Urothelium cell line (cell line): ENCODE measurements around the gene PAQR4.
A peak's percentile ranks its signal among the peaks of the same experiment; 100 is the strongest.

ENCODE experiments used
- DNase-seq: peaks from one replicate; pipeline ENCODE4 v3.0.0; 2011; ENCODE audit warnings: low spot score, mixed read lengths
- FAIRE-seq: peaks from 2 replicates; lab custom pipeline; 2011; peaks lifted over from hg19 to GRCh38; lab: Jason Lieb, UNC

Gene PAQR4

DNA sequence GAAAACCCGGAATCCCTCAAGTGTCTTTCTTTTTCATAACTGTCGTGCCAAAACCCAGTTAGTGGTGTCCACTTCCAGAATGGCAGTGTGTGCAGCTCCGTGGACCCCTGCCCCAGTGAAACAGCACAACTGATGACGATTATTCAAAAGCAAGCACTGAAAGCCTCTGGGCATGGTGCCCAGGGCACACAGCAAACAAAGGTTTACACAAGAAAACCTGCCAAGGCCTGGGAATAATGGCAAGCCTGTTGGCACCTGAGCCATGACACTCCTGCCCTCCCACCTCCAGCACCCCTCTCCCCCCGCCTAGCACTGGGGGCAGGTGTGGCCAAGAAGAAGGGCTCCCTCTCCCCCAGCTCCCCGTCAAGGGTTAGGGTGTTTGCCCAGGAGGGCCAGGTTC lies 8.3 kb downstream of the PAQR4 start:
- no peak for DNase-seq
- FAIRE-seq = no peak

DNA sequence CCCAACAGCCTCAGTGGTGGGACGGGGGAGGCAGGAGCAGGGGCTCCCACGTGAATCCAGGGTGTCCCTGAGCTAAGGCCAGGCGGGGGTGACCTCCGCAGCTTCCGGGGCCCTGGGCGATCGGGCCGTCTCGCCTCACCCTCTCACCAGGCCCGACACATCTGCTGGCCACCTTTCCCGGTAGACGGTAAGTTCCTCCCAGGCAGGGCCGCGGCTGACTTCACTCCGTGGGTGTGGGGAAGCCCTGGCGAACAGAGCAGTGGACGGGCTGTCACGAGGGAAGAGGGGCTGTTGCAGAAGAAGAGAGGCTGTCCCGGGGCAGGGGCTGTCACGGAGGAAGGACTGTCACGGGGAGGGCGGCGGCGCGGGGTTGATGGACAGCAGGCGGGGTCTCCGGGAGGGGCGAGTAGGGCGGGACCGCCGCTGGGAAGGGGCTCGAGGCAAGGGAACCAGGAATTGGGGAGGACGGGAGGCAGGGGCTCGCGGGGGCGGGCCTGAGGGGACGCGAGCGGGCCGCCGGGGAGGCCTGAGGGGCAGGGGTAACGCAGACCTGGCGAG lies 10.6 kb downstream of the PAQR4 start:
- FAIRE-seq (no peak), DNase-seq (peak; percentile 49)

DNA sequence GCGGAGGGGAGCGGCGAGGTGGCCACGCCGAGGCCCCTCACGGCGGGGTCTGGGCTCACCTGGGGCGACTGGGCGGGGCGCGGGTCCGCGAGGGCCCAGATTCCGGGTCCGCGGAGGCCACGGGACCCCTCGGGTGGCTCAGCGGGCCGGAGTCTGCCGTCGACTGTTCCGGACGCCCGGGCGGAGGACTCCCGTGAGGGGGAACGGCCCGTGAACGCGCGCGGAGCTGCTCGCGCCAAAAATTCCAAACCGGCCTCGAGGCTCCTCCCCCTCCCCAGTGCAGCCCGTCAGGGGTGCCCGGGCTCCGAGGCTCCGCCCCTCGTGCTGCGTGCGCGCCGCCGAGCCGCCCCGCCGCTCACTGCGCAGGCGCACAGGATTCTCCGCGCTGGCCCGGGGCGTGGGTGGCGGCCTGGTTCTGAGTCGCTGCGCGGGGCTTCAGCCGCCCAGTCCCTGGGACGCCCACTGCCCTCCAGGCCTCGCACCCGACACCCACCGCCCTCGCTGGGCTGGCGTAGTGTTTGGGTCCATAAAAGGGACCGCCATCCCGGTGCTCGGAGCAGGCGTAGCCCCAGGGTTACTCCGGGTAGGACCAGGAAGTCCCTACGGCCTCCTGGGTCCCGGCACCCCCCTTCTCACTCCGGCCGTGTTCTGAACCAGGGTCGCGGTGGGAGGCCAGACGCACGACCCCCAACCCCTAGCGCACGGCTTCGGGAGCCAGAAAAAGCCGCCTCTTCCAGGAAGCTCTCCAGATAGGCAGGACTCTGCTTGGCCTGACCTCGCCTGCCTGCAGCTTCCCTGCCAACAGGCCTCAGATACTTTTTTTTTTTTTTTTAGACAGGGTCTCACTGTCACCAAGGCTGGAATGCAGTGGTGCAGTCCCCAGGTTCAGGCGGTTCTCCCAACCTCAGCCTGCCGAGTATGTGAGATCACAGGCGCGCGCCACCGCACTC lies 11.4 kb downstream of the PAQR4 start, which contains the start of gene PKMYT1:
PKMYT1 (minus strand) TSS at position 220 of the 950 bp plus-strand sequence. CDS start 789 bp downstream, outside the sequence.
- FAIRE-seq (peak; percentile 56), DNase-seq (peak; percentile 100)

DNA sequence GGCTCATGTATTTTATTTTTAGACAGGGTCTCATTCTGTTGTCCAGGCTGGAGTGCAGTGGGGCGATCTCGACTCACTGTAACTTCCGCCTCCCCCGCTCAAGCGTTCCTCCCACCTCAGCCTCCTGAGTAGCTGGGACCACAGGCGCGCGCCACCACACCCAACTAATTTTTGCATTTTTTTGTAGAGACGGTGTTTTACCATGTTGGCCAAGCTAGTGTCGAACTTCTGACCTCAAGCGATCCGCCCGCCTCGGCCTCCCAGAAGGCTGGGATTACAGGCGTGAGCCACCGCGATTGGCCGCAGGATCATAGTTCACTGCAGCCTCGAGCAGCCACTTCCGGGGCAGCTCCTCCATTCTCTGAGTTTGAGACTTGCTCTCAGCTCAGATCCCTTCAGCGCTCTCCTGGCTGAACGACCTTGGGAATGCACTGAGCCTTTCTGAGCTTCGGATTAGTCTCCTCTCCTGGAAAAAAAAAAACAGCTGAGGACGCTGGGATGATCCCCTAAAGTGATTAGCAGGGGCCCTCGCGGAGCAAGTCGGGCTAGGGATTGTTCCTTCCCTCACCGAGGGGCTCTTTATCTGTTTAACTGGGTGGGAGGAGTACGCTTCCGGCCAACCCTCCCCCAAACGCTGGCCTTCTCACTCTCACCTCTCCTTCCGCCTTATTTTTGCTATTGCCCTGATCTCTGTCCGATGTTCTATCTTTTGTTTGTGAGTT lies 12.2 kb downstream of the PAQR4 start:
- no peak for DNase-seq
- FAIRE-seq = no peak

DNA sequence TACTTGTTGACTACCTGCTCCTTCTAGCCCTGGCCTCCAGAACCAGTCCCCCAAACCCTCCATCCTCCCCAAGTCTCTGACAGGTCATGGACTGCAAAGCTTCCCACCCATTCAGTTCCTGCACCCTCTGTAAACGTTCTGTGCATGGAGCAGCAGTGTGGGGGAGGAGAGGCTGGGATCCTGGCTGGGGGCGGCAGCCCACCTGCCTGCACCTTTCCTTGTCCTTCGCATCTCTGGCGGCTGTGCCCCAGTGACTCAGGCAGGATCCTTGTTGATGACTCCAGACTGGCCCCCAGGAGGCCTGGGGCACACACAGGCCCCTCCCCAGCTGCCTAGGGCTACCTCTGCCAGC lies 12.7 kb downstream of the PAQR4 start:
- FAIRE-seq (no peak), DNase-seq (no peak)

DNA sequence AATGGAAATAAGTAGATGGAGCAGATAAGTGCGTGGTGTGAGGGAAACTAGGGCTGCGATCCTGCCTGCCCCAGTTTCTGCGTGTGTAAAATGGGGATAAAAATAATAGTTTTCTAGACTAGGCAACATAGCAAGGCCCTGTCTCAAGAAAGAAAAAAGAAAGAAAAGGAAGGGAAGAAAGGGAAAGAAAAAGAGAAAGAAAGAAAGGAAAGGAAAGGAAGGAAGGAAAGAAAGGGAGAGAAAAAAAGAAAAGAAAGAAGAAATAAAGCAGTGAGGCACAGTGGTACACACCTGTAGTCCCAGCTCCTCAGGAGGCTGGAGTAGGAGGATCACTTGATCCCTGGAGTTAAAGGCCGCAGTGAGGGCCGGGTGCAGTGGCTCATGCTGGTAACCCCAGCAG lies 13.3 kb downstream of the PAQR4 start:
- DNase-seq (no peak), FAIRE-seq (no peak)

DNA sequence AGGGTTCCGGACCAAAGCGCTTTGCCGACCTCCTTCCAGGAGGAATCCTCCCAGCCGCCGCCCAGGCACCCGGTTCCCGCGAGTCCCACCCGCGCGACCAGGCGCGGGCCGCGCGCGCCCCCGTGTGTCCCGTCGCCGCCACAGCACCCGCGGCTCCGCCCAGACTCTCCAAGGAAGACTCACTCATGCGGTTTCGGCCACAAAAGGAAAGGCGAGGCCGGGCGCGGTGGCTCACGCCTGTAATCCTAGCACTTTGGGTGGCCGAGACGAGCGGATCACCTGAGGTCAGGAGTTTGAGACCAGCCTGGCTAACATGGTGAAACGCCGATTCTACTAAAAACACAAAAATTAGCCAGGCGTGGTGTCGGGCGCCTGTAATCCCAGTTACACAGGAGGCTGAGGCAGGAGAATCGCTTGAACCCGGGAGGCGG lies 14.6 kb downstream of the PAQR4 start:
- FAIRE-seq (no peak), DNase-seq (peak; percentile 94)

DNA sequence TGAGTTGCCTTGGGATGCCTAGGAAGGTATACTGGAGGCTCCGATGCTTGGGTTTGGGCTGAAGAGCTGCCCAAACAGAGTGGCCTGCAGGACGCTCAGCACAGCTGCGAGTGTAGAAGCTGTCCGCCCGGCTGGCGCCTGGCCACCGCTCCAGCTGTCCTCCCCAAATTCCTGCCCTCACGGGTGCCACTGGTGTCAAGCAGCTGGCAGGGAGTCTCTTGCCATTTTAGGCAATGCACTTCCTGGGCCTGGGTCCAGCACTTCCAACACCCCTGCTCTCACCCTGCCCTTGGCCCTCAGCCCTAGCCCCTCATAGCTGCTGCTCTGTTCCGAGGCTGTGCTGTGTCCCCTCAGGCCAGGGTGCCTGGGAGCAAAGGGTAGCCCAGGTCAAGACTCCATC lies 16.3 kb downstream of the PAQR4 start:
- no peak for FAIRE-seq
- no peak for DNase-seq

DNA sequence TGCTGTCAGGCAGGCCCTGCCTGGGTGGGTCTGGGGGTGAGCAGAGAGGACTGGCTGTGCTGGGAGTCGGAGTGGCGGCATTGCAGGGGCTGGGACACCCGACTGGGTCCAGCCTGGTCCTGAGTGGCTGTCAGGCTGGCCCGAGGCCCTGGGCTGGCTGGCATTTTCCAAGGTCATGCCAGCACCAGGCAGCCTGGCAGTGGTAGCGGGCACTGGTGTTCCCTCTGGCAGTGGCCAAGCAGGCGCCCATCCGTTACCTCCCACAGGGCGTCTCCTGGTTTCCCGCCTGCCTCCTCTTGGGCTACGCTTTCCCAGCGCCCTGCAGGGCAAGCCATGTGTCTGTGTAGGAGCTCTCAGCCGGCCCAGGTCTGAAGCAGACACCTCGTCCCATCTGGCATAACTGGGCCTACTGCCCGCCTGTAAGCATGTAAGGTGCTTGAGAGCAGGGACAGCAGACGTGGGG lies 16.8 kb downstream of the PAQR4 start:
- FAIRE-seq = no peak
- no peak for DNase-seq

DNA sequence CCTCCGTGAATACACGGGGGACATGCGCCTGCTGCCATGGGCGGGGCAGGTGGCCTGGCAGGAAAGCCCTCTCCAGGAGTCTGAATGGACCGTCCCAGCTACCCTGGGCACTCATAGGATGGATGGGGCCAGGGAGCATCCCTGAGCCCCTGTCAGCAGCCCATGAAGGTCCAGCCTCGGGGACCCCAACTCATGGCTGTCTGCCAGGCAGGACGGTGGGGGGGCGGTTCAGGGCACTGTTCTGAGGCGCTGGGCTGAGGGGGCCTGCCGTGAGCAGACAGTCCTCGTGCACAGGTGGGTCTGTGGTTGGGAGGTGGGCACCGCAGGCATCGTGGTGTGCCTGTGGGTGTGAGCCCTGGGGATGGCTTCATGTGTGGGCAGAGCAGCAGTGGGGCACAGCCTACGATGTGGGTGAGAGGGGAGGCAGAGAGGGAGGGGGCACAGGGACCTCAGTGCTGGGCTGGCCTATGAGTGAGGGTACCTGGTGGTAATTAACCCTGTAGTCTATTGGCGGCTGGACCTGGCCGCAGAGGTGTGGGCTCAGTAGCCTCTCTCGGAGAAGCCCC lies 17.6 kb downstream of the PAQR4 start:
- no peak for DNase-seq
- FAIRE-seq = peak; percentile 5

DNA sequence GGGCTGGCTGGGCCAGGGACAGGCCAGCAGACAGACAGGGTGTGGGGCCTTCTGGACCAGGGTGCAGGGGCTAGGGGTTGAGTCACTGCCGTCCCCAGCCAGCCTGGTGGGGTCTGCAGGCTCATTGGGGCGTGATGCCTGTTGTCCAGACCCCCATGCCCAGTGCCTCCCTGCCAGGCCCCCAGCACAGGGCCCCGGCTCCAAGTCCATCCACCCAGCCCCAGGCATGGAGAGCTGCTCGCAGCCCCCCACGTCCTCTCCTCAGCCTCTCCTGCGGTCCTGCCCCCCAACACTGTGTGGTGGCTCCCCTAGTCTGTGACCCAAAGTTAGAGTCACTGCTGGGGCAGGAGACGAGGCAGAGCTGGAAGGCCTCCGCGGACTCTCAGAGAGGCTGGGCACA lies 18.1 kb downstream of the PAQR4 start:
- FAIRE-seq (no peak), DNase-seq (no peak)

DNA sequence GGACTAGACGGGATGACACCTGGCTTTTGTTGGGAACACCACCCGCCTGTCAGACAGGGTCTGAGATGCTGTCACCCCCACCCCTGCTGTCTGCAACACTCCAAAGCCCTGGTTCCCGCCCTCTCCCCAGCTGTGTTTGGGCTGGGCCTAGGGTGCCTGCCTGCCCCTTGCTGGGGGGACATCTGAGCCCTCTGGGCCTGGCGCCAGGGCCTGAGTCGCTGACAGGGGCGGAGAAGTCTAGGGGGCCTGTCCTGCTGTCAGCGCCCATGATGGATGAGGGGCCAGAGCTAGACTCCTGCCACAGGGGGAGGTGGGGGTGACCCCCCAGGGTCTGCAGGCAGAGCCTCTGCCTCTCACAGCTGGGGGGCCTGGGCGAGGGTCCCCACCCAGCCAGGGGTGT lies 18.7 kb downstream of the PAQR4 start:
- no peak for DNase-seq
- no peak for FAIRE-seq

DNA sequence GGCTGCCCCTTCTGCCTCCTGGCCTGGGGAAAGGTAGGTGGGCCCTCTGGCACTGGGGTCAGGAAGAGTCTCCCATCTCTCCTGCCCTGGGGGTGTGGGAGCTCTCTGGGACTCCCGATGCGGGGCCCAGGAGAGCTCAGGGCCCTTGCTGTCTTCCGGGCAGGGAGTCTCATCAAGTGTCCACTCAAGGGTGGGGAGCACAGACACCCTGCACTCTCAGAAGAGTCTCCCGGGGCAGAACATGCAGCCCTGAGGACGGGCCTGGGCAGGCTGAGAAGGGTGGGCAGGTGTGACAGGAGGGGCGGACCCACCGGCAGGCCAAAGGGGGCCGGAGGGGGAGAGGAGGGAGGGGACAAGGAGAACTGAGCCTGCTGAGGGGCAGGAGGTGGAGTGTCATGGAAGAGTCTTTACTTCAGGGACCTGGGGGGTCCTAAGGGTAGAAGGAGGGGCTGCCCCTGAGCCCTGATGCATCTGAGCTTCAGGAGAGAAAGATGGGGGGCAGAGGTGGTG lies 19.5 kb downstream of the PAQR4 start:
- no peak for DNase-seq
- FAIRE-seq = no peak

DNA sequence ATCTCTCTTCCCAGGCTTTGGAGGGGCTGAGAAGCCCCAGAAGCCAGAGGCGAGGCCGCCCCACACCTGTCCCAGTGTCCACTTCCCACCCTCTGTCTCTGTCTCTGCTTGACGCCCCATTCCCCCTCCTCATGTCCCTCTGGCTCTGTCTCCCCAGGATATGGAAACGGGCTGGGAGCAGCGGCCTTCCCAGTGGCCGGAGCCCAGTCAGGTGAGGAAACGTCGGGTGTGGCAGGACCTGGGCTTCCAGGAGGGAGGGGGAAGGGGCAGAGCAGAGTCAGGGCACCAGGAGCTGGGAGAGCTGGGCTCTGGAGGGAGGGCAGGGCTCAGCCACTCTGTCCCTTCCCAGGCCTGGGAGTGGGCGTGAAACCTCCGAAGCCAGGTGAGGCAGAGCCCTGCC lies 21.7 kb downstream of the PAQR4 start:
- FAIRE-seq (no peak), DNase-seq (no peak)

DNA sequence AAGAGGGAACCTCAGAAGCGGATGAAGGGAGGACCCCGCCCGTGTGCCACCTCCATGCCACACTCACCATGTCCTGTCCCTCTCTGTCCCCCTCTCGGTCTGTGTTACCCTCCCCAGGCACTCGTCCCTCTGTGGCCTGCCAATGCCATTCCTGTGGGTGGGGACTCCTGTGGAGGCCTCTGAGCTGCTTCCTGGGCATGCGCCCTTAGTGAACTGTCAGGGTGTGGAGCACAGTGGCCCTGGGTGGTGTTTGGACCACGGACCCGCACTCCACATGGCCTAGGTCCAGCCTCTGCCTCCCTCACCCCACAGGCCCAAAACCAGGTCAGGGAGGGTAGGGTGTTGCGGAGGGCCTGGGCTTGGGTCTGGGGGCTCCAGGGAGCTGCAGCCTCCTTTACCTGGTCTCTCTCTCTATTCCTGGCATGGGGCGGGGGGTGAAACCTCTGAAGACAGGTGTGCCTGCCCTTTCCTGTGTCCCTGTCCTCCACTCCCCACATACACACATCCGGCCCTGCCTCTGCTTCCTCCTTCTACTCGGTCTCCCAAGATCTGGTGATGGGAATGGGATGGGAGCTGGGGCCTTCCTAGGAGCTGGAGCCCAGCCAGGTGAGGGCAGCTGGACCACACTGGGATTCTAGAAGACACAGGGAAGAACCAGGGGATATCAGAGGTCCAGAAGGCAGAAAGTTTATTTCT lies 22.6 kb downstream of the PAQR4 start:
- no peak for FAIRE-seq
- no peak for DNase-seq

DNA sequence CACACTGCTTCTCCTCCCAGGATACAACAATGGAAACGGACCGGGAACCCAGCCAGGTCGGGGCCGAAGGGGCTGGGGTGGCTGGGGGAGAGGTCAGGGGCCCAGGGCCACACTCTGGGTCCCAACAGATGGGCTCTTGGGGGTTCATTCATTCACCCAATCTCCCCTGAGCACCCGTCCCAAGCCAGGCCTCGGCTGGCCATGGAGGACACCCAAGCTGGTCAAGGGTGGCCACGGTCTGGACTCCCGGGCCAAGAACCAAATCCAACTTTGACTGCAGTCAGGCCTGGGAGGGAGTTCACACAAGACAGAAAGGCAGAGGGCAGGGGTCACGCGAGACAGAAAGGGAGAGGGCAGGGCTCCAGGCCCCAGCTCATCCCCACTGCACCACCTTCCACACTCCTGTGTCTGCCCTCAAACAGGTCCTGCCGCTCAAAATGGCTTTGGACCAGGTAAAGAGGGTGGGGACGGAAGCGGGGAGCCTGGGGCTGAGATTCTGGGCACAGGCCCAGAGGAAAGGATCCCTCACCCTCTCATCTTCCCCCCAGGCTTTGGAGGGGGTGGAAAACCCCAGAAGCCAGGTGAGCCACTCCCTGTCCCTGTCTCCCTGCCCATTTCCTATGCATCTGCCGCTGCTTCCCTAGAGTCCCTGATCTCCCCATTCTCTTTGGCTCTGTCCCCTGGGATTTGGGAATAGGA lies 23.4 kb downstream of the PAQR4 start:
- DNase-seq (no peak), FAIRE-seq (no peak)

DNA sequence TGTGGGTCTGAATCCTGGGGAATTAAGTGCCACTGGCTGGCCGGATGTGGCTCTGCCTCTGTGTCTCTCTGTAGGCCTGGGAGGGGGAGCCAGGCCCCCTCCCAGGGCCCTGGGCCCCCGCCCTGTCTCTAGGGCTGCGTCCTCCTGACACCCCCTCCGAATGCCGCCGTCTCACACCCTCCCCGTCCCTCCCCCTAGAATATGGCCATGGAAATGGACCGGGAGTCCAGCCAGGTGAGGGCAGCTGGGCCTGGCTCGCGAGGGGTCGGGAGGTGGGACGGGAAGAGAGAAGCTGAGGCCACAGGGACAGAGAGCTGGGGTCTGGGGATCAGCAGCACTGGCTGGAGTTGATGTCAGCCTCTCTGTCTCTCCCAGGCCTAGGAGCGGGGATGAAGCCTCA lies 27.1 kb downstream of the PAQR4 start:
- DNase-seq = no peak
- no peak for FAIRE-seq

DNA sequence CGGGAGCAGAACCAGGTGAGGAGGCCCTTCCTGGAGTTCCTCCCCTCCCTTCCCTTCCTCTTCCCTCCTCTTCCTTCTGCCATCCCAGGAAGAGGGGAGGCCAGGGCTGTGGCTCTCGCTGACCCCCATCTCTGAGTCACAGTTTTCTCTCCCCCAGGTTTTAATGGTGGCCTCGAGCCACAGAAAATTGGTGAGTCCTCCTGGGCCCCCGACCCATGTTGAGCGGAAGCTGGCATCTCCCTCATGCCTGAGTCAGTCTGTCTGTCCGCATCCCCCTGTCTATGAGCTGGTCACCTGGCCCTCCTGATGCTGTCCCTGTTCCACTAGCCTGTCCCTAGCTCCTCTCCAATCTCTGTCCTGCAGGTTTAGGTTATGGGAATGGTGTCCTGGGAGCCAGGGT lies 30.8 kb downstream of the PAQR4 start:
- FAIRE-seq (no peak), DNase-seq (no peak)

DNA sequence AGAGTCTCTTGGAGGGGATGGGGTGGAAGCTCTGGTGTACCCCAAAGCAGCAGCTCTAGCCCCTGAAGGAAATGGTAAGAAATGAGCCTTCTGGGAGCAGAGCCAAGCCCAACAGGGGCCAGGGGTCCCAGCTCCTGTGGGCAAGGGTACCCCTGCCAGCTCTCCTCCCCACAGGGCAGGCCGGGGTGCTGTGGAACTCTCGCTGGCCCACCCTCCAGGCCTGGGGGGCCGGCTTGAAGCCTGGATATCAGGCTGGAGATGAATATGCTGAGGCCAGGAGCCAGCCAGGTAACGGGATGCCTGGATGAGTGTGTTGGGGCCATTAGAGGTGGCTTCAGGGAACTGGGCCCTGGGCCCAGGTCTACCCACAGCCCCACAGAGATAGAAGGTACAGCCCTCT lies 31.4 kb downstream of the PAQR4 start:
- FAIRE-seq (no peak), DNase-seq (no peak)

DNA sequence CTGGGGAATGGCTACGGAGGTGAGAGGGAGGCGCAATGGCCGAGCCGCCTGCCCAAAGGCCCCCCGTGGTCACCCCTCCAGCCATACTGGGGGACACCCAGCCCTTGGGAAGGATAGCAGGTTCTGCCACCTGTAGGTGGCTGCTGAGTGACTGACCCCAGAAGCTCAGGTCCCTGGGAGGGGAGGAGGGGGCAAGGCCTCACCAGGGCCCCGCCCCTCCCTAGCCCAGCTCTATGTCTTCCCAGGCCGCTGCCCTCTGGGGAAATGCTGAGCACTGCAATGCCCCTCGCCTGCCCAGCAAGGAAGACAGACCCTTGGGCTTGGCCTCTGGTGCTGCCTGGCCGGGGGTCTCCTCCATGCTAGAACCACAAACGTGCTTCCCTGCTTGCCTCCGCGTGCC lies 32.2 kb downstream of the PAQR4 start:
- DNase-seq (no peak), FAIRE-seq (no peak)
